Stimulated activated CD4-positive, alpha-beta T cell treated with anti-CD3 and anti-CD28 coated beads, Interleukin-1b, Interleukin-23, amount 100 ng/mL, for 24 hours (primary cell): Measurements from ENCODE around the gene EVC2.

Experiments
- DNase-seq, 4 experiments: peaks; one replicate each; pipeline ENCODE4 v3.0.0-alpha.2; 2020; ENCODE audit warnings: low read depth in 4 of 4, low spot score in 1 of 4

The EVC2 gene

GRCh38 chr4:5678977-5679376, 29.4 kb downstream of the EVC2 start:
- DNase-seq = no peak

- no peak for DNase-seq
Measured at GRCh38 chr4:5676763-5677162, 31.6 kb downstream of the EVC2 start.

GRCh38 chr4:5666741-5667140, 41.6 kb downstream of the EVC2 start:
- DNase-seq = no peak

- no peak for DNase-seq
Measured at GRCh38 chr4:5664778-5665177, 43.6 kb downstream of the EVC2 start.

- no peak for DNase-seq
Measured at GRCh38 chr4:5662555-5662954, 45.8 kb downstream of the EVC2 start.

GRCh38 chr4:5661237-5661636, 47.1 kb downstream of the EVC2 start:
- no peak for DNase-seq

- no peak for DNase-seq
Measured at GRCh38 chr4:5660185-5660584, 48.2 kb downstream of the EVC2 start.

GRCh38 chr4:5658974-5659373, 49.4 kb downstream of the EVC2 start:
- no peak for DNase-seq

GRCh38 chr4:5656415-5656814, 51.9 kb downstream of the EVC2 start:
- DNase-seq = no peak

GRCh38 chr4:5654791-5655190, 53.6 kb downstream of the EVC2 start:
- DNase-seq = no peak

GRCh38 chr4:5651089-5651488, 57.3 kb downstream of the EVC2 start:
- no peak for DNase-seq

- no peak for DNase-seq
Measured at GRCh38 chr4:5650040-5650439, 58.3 kb downstream of the EVC2 start.

- no peak for DNase-seq
Measured at GRCh38 chr4:5647351-5647750, 61.0 kb downstream of the EVC2 start.

- DNase-seq = no peak
Measured at GRCh38 chr4:5640096-5640495, 68.3 kb downstream of the EVC2 start.

GRCh38 chr4:5639556-5639955, 68.8 kb downstream of the EVC2 start:
- no peak for DNase-seq

GRCh38 chr4:5638976-5639375, 69.4 kb downstream of the EVC2 start:
- no peak for DNase-seq

GRCh38 chr4:5638316-5638715, 70.0 kb downstream of the EVC2 start:
- DNase-seq = no peak

- DNase-seq = no peak
Measured at GRCh38 chr4:5636766-5637670, 71.3 kb downstream of the EVC2 start.

- no peak for DNase-seq
Measured at GRCh38 chr4:5635826-5636195, 72.5 kb downstream of the EVC2 start.

- no peak for DNase-seq
Measured at GRCh38 chr4:5632571-5632970, 75.8 kb downstream of the EVC2 start.

- DNase-seq = no peak
Measured at GRCh38 chr4:5632066-5632440, 76.3 kb downstream of the EVC2 start.

- DNase-seq = no peak
Measured at GRCh38 chr4:5631352-5632065, 76.8 kb downstream of the EVC2 start.

- DNase-seq = no peak
Measured at GRCh38 chr4:5630762-5631161, 77.6 kb downstream of the EVC2 start.
